GM20000 (cell line): Measurements from ENCODE around the gene ANKRD63.

Source experiments
- DNase-seq: peaks from one replicate; pipeline ENCODE4 v3.0.0; 2012; ENCODE audit warnings: low spot score
- CTCF ChIP-seq: IDR thresholded peaks from 2 replicates; pipeline ENCODE4 v1.5.1; 2012; ENCODE audit warnings: mild to moderate bottlenecking, control low read depth; ENCODE audit errors: extremely low read depth, missing control alignments

ANKRD63 gene

GRCh38 chr15:40286794-40287193, 3.9 kb upstream of the ANKRD63 start:
- no peak for TF ChIP-seq CTCF
- DNase-seq = no peak

DNA sequence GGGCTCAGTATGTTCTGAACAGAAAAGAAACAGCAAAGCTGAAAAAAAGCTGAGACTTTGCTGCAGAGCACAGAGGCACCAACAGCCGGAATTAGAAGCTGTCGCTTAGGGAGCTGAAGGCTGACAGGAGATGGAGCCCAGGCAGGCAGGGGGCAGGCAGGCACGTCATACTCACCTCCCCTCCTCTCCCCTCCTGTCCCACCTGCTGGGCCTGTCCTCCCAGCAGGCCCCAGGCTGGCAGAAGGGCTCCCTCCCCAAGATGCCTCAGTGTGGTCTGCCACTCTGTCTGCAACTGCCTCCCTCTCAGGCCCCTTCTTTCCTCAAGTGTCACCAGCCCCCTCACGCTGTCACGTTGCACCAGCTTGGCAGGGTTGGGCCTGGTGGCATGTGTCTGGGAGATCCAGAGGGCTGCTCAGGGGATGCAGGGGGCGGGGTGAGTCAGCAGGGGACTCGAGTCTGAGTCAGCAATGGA, 3.2 kb upstream of the ANKRD63 start:
- TF ChIP-seq CTCF = no peak
- no peak for DNase-seq

DNA sequence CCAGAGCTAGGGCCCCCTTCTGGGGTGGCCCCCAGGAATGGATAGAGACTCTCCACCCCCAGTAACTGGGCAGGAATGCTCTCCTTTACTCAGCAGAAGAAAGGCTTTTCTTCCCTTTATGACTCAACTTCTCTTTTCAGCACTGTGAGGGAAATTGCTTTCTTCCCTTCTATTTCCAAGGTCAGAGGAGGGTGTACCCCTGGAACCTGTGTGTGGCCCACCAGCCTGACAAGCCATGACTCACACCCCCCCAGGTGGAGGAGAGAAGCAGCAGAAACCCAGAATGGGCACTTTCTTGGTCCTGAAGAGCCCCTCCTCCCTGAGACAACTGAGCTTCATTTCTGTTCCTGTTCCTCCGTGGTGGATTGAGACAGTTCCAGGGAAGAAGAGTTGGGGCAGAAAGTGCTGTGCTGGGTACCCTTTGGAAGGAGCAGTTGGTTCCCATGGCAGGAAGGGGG, 2.7 kb upstream of the ANKRD63 start:
- no peak for DNase-seq
- no peak for TF ChIP-seq CTCF

- no peak for TF ChIP-seq CTCF
- no peak for DNase-seq
Observed at GRCh38 chr15:40285151-40285550, 2.3 kb upstream of the ANKRD63 start.

DNA sequence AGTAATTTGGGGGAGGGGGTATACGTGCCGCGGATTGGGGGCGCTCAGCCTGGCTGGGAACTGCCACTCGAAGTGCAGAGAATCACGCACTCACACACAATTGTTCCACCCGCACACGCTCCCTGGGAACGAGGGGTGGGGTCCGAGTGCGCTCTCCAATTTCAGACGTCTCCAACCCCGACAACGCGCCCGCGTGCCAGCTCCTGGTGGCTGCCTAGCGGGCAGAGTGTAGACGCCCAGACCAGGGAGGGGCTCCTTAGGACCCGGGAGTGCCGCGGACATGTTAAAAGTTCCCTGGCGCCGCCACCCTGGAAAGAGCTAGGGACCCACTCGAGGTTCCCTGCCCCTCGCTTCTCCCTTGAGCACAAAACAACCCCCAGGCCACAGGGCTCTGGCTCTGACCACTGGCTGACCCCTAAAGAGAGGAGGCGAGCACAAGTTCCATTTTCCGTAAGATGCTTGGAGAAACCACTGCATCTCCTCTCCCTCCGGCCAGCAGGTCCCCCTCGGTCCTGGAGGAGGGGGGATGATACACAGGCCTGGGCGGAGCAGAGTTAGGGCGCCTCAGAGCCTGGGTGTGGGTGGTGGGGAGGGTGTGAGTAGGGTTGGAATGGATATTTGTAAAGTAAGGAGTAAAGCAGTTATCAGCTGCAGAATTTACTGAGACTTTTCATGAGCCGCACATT, 894 bp upstream of the ANKRD63 start:
- TF ChIP-seq CTCF = no peak

GRCh38 chr15:40282147-40282868, 556 bp downstream of the ANKRD63 start:
- peak; percentile 87 for DNase-seq
- peak; percentile 39 for TF ChIP-seq CTCF

More for the DNA sequence above, 894 bp upstream of the ANKRD63 start:
- no peak for DNase-seq

- no peak for DNase-seq
- TF ChIP-seq CTCF = no peak
Observed at GRCh38 chr15:40281801-40282146, 1.1 kb downstream of the ANKRD63 start.
